NCI-H146 treated with DMSO at 0.1 percent for 48 hours (cell line): ENCODE data around the gene ZRANB1.
"Not testable (repeated sequence)": the region's sequence is repeated elsewhere in the genome, so short reads cannot be mapped to it uniquely, and the experiment has no call there.

Experiments used
- DNase-seq: peaks from one replicate; lab custom pipeline; 2025; ENCODE audit not compliant: unreplicated experiment; lab: John Stamatoyannopoulos, UW

ZRANB1 gene

DNA sequence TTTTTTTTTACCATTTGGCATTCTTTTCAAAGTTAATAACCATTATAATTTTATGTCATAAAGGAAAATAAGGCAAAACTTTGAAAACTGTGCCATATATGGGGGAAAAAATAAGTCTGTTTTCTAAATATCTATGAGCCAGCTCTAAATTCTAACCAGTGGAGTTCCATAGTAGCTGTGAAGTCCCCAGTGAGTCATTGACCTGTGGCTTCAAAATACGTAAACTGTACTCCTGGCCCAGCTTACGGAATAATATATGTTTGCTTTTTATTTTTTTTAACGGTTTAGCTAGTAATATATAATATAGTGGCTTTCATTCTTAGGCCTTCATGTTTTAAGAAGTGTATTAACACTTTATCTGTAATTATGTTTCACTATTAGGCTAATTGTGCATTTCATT is 20.5 kb downstream of the ZRANB1 start:
- DNase-seq, result no peak

DNA sequence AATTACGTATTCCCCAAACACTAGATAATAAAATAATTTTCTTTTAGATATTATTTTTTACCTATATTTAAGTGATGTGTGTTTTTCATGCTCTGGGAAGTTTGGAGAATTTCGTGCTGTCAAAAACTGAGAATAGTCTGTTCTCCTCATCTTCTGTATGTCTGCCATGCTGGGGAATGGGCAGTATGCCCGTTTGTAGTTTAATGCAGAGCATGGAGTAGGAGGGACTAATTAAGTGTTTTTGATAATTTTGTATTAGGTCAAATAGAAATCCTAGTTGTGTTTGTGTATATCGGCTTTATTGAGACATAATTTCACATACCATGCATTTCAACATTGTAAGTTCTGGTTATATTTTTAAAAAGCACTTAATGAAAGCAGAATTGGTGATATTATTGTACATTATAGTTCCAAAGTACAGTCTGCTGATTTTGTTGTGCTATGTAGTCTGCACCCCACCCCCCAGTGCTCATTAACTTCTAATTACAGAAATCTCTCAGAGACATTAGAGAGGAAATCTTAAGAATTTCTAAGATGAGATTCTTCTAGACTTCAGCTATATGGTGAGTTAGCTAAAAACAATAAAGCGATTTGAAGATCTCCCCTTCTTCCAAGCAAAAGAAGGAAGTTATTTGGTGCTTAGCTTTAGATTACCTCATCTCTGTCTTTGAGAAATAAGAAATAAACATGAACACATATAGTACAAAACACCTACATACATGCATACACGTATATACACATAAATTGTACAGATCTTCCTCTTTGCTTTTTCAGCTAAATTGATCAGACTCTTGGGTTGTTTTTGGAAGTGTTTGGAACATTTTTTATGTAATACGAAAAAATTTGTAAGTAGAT is 22.2 kb downstream of the ZRANB1 start:
- no peak for DNase-seq

DNA sequence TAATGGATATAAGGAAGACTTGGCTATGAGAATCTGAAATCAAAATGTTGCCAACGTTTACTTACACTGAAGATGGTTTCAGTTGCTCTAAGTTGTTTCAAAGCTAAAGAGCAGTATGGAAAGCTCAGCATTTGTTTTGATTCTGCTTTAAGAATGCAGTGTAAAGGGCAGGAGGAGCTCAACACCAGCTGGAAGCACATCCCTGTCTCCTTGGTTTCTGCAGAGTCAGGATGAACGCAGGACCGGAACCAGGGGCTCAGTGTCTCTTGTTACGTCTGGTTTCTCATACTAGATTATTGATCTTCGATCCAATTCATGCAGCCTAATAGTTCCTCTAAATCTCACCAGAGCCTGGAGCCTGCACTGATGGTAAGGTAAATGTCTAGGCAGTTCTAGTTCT is 24.1 kb downstream of the ZRANB1 start:
- DNase-seq, result no peak

DNA sequence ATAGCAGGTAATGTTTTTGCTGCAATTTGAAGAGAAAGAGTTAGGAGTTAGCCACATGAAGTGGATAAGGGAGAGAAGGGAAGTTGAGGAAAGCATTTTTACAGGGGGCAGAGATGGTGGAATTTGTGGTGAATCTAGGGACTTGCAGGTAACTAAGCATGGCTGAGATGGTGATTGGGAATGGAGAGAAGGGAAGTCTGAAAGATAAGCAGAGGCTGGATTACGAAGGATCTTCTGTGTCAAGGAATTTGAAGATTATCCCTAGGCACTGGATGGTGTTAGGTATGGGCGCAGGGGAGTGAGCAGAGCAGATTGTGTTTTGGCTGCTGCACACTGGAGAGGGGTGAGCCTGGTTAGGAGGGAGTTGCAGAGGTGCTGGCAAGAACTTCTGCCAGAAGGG is 25.3 kb downstream of the ZRANB1 start:
- DNase-seq, result no peak

DNA sequence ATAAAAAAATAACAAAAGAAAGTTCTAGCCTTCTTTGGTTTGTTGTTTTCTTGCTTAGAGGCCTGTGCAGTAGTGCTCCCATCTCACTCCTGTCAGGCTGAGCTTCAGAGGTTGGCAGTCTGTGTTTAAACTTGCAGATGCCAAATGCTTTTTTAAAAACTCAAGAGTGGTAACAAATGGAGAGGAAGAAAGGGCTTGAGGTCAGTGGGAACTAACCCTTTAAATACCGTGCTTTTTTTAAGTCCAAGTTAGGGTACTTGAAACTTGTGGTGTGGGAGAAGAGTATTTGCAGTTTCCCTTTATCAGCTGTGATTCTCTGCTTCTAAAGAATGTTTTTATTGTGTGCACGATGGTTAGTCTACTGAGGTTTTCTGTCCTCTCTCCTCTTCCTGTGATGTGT is 29.4 kb downstream of the ZRANB1 start:
- DNase-seq, result no peak

DNA sequence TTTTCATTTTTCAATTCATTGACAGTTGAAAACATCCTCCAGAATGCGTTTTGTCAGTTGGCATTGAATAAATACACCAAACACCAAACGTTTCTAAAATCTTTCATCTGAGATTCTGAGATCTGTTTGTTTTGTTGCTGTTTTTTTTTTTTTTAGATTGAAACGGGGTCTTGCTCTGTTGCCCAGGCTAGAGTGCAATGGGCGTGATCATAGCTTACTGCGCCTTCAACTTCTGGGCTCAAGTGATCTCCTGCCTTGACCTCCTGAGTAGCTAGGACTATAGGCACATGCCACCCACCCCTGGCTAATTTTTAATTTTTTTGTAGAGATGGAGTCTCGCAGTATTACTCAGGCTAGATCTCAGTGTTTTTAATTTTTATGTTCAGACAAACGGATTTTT is 30.7 kb downstream of the ZRANB1 start:
- no peak for DNase-seq

DNA sequence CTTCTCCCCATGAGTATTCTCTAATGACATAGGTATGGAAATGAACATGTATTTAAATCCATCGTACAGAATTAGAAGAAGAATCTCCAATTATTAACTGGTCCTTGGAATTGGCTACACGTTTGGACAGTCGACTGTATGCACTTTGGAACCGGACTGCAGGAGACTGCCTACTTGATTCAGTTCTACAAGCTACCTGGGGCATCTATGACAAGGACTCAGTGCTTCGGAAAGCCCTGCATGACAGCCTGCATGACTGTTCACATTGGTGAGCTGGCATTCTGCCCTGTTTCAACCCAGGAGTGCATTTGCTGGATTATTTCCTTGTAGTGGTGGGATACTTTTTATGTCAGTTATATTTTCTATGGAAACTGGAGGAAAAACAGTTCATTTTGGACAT is 32.2 kb downstream of the ZRANB1 start:
- DNase-seq, result no peak

DNA sequence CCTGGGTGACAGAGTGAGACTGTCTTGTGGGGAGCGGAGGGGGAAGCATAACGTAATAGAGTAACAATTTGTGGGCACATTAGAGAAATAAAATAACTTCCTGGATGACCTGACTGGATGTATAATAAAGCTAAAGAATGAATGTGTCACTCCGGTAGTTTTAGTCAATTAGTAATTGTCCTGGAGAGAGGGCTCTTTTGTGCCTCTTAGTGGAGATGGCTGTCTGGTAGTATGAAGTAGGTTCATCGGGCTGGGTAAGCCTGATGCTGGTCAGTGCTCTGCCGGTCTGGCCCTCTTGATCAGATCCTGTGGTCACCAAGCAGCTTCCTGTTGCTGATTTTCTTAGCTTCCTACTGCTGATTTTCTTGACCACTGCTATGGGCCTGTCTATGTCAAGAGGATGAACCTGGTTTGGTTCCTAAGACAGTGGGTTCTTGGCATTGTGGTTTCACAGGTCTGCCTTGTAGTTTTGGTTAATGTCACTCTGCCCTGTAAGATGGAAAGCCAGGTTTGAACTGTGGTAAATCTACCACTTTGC is 34.1 kb downstream of the ZRANB1 start:
- no peak for DNase-seq

DNA sequence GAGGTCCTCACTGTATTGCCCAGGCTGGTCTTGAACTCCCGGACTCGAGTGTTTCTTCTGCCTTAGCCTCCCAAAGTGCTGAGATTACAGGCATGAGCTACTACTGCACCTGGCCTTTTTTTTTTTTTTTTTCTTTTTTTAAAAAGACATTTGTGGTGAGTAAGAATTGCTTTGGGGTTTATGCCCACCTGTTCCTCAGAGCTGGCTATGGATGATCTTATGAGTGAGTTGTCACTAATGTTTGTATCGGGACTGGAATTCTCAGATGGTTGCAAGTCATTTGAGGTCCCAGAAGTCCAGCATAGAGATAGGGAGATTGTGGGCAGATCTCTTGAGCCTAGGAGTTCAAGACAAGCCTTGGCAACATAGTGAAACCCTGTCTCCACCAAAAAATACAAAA is 35.2 kb downstream of the ZRANB1 start:
- no peak for DNase-seq

DNA sequence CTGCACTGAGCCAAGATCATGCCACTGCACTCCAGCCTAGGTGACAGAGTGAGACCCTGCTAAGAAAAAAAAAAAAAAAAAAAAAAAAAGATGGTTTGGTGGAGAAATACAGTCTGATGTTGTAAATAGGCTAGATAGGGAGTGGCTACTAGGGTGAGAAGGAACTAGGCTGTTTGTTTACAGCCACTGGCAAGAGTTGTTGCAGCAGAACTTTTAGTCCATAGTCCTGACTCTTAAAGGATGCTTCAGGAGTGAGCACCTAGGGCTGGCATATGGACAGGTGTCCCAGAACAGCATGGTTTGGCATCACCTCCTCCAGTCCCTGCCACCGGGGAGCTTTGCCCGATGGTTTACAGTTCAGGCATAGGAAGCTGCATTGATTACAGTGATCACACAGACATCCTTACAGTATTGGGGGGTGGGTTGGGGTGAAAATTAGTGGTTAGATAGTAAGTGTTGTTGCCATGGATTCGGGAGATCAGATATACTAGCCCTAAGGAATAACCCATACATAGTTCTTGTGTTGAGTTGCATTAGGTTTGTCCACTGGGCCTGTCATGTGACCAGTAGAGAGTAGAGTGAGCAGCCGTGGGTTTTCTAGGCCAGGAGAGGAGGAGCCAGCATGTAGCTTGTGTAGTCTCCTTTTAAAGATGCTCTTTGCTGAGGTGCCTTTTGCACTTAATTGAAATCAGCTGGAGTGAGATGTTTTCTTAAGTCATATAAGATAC is 35.9 kb downstream of the ZRANB1 start:
- no peak for DNase-seq

DNA sequence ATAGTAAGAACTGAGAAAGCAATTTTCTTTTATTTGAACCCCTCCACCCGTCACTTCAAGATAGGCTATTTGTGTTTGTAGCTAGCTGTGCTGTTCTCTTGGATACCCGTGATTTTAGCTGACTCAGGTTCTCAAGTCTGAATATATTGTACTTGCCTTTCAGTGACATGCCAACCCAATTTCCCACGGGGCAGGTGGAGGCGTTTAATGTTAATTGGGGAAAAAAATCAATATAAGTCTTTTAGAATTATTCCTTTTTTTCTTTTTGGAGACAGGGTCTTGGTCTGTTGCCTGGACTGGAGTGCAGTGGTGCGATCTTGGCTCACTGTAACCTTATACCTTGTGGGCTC is 36.4 kb downstream of the ZRANB1 start:
- no peak for DNase-seq

DNA sequence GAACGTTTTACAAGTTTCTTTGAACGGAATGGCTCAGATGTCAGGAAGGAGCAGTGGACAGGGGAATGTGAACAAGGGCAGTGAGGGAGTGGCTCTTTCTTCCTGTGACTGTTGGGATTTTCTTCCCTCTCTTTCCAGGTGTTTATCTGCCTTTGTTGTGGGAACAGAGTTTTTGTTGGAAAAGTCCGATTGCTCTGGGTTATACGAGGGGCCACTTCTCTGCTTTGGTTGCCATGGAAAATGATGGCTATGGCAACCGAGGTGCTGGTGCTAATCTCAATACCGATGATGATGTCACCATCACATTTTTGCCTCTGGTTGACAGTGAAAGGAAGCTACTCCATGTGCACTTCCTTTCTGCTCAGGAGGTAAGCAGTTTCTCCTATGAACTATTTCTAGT is 41.4 kb downstream of the ZRANB1 start:
- DNase-seq, result no peak

DNA sequence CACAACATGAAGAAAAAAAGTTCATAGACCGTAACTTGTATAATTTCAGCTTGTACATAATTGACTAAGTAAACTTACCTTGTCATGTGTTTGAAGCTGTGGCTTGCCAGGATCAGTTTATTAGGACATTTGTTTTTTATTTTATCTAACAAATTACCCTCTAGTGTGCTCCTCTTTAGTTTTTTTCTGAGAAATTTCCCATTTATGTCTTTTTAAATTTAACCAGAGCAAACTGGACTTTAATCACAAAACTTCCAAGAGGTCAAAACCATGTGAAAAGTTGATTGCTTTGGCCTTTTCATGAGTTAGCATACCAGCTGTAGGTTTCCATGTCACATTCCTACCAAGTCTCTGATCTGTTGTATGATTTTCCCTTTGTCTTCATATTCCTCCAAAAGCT is 42.5 kb downstream of the ZRANB1 start:
- no peak for DNase-seq

DNA sequence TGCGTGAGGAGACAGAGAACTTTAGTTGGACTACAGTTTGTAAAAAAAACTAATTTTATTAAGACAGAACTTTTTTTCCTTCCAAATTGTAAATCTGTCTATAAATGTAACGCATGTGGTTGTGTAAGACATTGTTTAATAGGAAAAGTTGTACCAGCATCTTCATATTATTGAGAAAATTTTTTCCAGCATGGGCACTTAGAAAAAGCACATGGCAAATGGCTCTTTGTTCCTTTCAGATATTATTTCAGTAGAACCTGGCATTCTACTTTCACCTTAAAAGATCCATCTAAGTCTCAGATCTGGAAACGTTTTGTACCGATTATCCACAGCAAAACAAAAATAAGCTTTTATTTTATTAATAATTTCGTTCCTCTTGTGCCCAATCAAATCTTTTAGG is 43.2 kb downstream of the ZRANB1 start:
- DNase-seq, result no peak

DNA sequence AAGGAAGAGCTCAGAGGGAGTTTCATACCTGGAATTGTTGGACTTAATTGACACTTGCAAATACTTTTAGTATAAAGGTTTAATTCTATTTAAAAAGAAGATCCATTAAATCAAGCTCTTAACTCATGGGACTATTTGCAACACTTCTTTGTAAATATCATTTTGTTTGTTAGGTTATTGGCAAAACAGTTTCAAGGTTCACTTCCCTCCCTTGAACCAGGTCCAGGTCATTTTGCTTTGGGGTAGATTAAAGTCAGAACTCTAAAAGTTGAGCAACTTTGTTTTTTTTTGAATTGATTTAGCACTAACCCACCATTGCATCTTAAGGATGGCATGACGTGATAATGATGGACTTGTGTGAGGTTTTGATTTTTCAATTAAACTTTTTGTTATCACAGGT is 45.9 kb downstream of the ZRANB1 start:
- no peak for DNase-seq

DNA sequence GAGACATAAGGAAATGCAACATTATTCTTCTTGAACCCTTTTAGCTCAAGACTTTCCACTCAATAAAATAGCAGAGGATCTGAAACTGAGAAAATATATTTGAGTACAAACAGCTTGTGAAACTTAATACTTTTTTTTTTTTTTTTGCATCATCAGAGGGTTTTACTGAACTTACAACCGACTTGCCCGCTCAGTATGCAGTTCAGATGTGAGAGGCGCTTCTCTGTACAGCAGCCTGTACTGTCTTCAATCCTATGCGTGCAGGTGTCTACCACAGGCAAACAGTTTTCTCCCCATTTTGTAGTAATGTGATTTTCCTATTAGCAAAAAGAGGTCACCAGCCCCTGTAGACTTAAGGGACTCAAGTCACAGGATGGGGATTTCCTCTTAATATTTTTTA is 46.8 kb downstream of the ZRANB1 start:
- not testable (repeated sequence) for DNase-seq

DNA sequence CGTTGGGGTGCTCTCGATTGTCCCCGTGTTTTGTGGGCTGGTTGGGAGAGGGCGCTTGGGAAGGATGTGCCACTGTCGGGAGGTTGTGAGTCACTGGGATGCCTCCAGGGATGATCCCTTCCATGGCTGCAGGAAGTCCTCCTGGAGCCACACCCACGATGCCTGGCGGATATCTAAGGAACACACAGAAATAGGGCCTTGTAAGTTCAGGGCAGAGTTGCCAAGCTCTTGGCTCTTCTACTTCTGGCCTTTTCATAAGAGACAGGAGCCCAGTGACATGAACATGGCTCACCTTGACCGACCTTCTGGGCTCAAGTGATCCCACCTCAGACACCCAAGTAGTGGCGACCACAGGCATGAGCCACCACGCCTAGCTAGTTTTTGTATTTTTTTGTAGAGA is 47.6 kb downstream of the ZRANB1 start:
- DNase-seq, result no peak

DNA sequence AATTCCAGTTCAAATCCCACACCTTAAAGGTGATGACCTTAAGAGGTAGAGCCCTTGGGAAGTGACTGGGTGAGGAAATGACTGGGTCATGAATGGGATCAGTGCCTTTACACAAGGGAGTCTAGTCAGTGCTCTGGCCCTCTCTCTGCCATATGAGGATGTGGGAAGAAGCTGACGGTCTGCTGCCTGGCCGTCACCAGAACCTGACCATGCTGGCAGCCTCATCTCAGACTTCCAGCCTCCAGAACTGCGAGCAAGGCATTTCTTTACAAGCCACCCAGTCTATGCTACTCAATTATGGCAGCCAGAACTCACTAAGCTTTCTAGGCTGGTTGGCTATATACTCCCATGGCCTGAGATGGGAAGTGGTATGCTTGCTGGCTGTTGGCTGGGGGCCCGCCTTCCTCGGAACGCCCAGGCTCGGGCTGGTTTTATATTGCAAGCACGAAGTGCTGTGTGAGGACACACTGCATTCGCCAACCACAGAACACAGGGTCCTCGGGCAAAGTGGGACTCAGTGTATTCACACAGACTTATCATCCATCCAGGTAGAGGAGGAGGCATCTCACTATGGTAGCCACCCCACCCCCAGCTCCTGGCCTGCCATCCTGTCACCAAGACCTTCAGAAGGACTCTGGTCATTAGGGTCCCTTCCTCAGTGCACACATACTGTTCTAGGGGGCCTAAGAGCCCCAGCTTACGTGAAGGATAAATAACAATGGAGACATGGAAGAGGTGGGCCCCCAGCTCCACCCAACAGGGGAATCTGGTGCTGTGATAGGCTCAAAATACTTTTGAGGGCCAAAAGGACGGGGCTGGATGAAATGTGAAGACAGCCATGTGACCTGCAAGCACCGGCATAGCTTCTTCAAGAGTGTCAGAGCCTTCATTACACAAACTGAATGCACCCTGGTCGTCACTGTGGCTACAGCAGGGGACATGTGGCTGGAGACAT is 49.0 kb downstream of the ZRANB1 start:
- no peak for DNase-seq

DNA sequence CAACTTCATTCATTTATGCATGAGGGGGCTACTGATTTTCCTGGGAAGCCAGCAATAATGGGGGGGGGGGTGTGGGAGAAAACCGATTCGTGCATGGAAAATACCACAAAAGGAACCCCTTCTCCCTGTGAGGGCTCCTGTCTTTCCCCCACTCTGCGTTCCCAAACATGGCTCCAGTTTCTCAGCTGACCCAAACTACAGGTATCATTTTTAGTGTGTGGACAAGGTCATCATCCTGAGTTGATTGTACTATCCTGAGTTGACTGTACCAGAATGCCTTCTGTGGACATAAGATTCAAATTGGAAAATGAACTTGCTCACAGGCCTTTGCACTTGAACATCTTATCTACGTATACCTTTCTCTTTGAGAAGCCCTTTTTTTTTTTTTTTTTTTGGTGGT is 49.9 kb downstream of the ZRANB1 start:
- no peak for DNase-seq

DNA sequence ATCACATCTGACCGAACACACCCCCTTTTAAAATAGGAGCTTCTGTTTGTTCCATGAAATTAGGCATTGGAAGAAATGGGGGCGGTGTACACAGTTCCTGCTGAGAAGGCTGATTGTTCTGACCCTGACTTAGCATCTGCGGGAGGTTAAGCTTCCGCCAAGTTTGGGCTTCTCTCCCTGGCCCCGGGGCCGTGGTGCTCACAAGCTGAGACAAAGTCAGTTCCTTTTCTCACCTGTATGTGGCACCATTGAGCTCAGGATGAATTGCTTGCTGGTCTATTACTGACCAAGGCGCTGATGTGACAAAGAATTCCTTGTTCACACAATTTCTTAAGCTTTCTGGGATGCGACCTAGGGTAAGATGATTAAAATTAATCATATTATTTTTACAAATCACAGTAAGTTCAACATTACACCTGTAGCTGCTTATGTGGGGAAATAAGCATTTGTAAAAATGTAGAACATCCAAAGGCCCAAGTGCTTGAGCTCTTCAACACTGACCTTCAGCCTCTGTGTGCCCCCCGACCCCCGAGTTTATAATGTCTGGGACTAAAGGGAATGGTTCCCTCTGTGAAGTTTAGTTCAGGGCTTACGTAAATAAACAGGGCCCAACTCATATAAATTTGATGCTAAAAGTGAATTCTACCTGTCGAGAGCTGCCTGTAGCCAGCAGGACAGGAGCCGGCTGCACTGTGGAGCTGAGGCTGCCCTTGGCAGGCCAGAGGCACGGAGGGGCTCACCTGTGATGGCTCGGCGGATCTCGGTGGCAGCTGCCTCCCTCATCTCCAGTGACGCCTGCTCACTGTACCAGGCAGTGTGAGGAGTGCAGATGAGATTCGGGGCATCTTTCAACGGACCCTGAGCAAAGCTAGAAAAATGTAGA is 50.8 kb downstream of the ZRANB1 start:
- peak; percentile 87 for DNase-seq
